NCI-H2196 treated with DMSO at 0.1 percent for 48 hours (cell line): ENCODE measurements around the gene COA5.

ENCODE experiments used
- DNase-seq: peaks from one replicate; lab custom pipeline; 2025; ENCODE audit not compliant: unreplicated experiment; lab: John Stamatoyannopoulos, UW

COA5 gene

DNA sequence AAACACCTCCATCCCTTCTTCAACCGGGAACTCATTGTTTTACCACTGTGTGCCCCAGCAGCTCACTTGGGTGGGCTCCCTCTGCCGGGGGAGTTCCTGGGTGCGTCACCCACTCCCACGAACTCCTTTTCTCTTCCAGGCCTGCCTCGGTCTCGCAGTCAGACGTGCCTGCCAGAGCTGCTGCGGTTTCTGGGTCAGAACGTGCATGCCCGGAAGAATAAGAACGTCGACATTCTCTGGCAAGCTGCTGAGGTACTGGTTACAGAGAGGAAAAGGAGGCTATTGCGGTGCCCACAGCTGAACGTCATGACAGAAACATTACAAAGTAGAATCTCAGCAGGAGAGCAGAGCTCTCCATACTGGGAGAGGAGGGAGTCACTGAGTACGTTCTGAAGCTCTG is 35.6 kb downstream of the COA5 start:
- no peak for DNase-seq

DNA sequence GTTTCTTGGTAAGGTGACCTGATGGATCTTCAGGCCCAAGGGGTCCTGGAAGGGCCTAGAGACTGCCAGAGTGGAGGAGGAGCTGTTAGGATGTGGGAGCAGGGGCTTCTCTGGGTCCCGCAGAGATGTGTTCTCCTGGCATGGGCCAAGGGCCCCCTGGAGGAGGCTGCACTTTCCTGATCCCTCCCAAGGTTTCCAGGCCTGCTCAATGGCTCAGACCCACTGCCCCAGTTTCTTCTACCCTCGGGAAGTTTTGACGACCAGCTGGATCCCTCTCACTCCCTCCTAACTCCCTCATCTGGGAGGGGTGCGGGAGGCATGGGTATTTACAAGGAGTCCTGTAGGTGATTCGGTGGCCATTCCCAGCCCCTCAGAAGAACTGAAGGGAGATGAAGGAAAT is 36.1 kb downstream of the COA5 start:
- DNase-seq = no peak

DNA sequence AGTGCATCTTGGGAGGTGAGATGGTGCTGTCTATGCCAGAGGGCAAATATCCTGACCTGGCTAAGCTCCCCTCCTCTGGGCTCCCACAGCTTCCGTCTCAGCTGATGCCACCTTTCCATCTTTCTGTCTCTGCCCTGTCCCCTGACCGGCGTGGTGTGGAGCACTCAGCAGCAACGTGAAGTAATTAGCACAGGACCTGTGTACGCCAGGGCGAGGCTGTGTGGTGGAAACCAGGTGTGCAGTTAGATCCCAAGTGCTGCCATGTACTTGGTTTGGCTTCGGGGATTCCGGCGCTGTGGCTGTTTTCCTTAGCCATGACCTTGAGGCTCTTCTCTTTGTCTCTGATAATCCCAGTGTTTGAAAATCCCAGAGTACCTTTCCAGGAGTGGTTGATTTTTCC is 36.5 kb downstream of the COA5 start:
- no peak for DNase-seq

DNA sequence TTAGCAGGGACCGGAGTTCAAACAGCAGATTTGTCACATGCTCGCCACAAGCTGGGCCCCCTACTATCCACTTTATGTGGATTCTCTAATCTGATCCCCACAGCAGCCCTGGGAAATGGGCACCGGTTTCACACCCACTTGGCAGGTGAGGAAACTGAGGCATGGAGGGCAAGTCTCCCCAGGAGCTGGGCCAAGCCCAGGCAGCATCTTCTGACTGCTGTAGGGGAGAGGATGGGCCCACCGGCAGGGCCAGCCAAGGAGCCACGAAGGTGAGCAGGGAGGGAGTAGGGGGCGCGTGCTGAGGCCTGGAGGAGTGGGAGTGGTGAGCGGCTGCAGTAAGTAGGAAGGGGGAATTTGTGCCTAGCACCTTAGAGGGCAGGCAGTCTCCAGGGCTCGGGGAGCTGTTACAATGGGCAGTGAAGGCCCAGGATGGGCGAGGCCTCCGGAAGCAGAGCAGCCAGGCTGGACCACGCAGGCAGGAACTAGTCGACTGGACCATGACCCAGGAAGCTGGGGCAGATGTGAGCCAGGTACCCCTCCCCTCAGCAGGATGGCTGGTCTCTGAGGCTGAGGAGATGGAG is 37.1 kb downstream of the COA5 start:
- no peak for DNase-seq

DNA sequence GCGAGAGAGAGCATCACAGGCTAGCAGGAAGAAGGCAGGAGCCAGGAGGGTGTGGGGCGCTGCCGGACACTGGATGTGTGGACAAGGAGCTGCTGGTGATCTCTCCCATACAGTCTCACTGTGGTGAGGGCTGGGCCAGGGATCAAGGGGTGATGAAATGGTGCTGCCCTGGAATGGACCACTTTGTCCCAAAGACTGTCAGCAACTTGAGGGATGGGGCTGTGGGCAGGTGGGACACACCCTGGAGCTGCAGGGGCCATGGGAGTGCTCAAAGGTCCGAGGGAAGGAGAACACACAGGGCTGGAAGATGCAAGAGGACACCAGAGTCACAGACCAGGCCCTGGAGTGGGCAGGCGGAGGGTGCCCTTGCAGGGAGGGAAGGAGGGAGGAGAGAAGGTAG is 38.0 kb downstream of the COA5 start:
- DNase-seq = no peak

DNA sequence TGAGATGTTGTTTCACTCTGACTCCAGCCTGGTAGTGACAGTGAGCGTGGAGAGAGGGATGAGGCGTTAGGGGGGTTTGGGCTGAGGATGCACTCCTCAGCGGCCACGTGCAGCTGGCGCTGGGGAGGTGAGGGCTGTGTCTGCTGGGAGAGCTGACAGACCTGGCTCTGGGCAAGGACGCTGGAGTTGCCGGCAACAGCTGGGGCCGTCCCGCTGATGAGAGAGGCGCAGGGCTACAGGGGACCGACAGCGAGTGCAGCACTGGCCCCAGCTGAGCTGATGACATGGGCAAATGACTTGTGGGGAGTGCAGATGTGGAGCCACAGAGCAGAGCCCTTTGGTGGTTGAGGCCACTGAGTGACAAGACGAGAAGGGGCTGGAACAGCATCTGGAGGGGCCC is 38.4 kb downstream of the COA5 start:
- no peak for DNase-seq

DNA sequence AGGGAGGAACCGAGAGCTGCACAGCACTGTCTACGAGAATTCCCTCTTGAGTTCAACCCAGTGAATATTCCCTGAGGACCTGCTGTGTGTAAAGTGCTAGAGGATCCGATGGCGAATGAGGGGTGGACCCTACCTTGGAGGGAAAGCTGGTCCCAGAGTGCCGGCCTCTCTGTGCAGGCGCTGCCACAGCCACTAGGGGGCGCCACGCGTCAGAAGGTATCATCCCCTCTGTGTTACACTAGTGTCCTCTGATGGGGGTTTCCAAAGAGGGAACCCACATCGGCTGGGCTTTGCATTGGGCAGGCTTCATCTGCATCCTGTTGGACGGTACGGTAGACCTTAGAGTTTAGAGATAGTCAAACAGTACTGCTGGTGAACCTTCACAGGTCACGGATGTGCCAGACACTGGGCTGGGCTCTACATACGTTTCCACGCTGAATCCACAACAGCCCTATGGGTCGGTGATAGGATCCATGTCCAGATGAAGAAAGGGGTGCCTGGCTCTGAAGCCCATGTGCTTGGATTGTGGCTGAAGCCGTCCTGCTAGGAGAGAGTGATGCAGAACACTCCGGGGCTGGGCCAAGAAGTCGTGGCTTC is 39.0 kb downstream of the COA5 start:
- no peak for DNase-seq

DNA sequence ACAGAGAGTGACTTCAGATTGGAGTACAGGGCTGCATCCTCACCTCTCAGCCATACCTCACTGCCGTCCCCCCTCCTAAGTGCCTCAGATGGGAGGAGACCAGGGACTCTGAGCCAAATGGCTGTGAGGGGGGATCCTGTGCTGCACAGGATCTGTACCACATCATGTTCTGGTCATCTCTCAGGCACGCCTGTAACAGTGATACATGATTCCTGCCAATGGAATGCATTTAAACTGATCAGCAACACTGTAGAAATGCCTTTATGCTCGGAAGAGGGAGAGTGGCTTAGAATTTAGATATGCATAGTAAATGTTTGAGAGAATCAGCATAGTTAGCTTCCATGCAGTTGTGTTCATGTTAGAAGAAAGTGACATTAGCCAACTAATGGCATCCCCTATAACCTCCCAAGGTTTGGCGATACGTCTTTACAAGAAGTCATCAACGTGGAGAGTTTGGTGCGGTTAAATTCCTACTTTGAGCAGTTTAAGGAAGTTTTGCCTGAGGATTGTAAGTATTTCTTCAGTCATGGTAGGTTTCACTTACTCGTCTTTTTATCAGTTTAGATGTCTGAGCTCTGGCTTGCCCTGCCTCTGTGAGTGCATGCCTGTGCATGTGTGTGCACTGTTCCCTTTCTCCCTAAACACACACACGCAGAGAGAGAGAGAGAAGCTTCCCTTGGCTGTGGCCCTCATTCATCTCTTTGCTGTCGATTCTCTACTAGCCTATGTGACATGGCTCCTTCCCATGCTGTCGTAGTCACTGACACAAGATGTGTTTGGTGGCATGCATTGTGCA is 40.0 kb downstream of the COA5 start:
- no peak for DNase-seq

DNA sequence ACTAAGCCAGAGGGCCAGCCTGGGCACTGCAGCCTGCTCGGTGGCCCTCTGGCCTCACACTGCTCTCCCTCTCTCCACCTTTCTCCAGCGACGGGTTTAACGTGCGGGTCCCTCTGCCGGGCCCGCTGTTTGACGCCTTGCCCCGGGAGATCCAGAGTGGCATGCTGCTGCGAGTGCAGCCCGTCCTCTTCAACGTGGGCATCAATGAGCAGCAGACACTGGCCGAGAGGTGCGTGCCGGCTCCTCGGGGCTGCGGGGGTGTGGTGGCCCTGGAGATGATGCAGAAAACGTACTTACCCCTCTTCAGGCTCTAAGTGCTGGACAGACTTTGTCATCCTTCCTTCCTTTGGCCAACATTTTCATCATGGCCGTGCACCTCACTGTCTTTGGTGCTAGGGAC is 42.4 kb downstream of the COA5 start:
- no peak for DNase-seq

DNA sequence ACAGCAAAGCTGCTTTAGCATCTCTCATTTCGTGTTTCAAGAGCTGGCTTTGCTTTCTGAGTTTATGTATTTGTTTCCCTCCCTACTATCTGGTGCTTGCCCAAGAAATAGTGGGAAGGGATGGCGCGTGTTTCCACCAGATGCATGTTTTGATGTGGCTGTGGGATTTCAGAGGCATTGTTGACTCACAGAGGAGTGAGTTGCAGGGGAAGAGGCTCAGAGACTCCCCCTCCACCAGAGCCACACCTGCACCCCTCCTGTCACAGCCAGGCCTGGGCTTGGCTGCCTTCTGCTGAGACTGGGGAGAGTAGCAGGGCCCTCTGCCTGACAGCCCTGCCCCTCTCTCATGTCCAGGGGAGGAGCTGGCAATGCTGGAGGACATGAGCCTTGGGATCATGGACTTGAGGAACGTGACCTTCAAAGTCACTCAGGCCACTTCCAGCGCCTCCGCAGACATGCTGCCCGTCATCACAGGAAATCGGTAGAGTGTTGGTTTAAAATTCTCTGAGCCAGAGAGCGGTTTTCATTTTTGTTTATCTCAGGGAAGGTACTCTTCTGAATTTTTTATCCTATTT is 42.9 kb downstream of the COA5 start:
- no peak for DNase-seq

DNA sequence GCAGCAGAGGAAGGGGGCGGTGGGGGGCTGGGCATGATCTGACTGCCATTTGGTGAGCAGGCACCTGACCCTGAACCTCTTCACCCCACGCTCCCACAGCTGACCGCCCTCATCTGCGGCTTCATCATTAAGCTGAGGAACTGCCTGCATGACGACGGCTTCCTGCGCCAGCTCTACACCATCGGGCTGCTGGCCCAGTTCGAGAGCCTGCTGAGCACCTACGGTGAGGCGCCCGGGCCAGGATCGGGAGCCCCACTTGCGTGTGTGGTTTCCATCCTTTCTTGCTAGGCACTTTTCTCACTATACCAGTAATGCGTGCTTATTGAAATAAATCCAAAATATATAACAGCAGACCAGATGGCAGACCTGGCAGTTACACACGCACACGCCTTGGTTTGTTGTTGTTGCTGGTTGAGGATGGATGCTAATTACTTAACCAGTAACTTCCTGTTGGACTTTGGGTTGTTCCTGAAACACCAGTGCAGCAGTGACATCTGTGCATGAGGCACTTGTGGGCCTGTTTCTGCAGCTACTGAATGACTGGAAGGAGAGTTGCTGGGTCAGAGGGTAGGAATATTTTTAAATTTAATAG is 43.7 kb downstream of the COA5 start:
- DNase-seq = no peak

DNA sequence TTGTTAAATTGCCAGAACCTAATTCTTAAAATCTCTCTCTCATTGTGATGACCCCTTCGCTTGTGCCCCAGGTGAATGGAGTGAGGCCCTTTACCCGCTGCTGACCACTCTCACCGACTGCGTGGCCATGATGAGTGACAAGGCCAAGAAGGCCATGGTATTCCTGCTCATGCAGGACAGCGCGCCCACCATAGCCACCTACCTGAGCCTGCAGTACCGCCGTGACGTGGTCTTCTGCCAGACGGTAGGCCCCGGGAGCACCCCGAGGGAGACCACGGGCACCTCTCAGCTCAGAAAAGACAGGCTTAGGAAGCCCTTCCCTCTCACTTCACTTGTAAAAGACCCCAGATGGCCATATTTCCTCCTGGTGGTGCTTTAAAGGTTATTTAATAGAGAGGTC is 44.9 kb downstream of the COA5 start:
- DNase-seq = no peak

DNA sequence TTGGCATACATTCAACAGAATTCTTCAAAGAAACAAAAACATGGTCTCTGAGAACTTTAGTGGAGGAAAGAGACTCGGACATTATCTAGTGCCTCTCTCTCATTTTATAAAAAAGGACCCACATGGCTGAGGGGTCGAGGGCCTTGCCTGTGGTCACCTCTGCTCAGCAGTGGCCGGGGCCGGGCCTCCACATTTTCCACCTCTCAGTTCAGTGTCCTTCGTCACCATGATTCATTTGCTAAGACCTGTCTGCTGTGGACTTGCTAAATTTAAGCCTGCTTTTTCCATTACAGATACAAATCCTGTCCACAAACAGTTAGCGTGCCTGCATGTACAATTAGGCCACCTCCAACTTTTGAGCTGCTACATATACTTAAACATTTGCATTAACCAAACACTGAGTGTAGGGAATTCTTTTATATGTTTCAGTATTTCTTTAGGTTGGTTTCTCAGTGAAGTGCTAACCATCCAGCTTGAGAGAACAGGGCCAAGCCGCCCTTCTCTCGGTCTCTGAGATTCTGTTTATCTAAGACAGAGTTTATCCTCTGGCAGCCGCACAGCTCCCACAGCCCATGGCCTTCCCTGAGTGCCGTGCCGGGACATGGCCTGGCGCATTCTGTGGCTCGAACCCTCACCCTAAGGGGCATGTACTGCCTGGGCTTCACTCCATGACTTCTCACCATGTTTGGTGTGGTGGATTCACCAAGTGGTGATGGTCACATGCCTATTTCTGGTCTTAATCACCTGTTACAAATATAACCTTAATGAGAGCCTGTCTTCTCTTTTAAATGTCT is 46.2 kb downstream of the COA5 start:
- no peak for DNase-seq

DNA sequence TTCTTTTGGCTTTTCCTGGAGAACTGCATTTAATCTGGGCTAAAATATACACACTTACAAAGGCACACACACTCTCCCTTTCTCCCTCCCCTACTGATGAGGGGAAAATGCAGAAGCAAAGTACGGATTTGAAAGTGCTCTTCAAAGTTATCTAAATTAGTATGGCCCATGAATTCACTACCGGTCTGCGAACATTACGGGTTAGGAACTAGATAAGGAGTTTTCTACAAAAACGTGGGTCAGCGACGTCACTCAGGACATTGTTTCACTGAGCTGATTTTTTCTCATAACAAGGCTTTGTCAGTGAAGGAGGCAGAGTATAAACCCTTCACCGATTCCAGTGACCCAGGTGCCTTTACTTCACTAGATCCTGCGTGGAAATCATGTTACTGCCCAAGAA is 47.3 kb downstream of the COA5 start:
- no peak for DNase-seq

DNA sequence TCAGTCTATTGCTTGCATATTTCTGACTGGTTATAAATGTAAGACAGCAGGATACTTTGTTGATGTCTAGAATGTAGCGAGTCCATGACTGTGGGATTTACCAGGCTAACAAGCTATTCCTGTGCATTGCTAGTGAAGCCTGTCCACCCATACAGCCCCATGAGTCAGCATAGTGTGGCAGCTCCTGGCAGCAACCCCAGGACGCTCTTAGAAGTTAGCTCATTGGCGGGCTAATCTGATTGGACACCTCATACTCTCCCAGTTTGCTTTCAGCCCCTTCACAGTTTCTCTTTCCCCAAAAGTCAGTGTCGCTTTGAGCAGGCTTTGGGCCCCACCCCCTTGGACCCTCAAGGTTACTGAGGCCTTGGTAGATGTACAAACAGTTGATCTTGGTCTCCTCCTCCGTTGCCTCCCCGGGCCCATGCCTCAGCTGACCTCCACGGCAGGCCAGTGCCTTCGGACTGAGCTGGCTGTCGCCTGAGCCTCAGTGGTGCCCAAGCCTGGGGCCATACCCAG is 48.0 kb downstream of the COA5 start:
- no peak for DNase-seq

DNA sequence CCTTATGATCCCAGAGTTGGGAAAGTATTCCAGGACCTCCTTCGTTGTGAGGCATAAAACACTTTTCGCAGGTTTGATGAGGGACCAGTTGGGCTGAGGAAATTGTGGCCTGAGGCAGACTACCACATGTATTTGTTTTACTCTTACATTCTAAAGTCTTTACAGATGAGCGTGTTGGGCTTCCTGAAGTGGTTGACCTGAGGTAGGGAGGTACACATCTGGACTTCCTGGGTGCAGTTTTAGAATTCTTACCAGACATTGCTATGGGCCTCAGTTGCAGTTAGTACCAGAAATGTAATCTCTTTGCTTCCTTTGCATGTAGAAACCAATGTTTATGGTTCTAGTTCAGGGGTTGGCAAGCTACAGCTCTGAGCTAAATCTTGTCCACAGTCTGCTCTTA is 48.7 kb downstream of the COA5 start:
- DNase-seq = no peak

DNA sequence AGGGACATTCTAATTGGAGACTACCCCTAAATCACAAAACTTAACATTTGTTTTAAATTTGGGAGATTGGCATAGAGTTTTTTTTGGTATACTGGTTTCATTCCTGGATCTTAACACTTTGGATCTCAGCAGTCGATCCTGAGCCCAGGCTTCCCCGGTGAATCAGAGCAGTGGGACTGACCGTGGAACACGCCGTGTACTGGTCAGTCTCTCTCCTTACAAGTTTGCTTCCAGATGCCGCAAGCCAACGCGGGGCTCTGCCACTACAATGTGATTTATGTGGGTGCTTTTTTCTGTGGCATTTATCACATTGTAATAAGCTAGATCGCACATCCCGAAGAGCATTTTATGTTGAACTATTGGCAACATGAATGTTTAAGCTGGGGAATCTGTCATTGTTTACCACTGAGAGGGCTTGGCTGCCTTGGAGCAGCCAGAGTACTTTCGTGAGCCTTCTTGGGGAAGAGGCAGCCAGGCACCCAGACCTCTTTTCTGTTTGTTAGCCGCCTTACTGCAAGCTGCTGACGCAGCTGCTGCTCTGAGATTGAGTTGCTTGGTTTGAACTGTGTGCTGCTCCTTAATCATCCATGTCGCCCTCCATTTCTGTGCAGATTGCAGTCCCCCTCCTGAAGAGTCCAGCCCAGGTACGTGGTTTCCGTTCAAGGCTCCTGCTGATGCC is 49.3 kb downstream of the COA5 start:
- DNase-seq = no peak

DNA sequence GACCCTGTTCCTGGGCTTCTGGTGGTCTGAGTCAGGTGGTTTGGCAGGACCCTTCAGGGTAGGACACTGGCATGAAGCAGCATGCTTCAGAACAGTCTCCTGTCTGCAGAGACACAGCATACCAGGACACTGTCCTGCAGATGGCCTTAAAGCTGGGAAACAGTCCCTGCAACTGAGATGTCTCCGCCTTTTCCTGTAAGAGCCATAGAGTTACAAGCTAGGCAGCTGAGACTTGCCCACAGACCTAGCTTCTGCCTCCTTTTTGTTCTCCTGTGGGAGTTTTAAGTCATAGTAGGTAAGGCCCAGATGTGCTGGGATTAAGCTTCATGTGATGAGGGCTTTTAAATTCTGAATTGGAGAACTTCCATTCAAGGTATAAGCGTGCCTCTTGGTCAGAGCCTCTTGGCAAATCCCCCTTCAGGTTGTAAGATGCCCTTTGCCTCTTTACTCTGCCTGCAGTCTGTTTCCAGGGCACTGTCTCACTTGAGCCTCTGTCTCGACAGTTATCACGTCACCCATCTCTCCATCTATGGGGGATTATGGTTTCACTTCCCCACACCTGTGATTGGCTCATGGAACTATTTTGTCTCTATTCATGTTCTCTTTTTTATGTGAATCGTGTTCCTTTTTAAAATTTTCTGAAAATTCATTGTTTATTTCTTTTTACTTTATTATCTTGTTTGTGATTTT is 51.8 kb downstream of the COA5 start:
- DNase-seq = no peak

DNA sequence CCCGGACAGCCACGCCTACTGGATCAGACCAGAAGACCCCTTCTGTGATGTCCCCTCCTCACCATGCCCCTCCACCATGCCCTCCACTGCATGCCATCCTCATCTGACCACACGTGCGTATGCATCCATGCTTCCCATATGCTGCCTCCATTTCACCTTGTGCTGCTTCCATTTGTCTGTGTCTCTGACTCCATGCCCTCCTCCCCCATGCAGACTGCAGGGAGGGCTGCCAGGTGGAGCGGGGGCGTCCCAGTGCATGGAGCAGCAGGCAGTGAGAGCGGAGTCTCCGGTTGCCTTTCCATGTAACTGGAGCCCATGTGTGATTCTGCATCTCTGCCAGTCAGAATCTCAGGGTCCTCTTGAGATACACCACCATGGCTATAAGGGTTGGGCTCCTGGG is 52.6 kb downstream of the COA5 start:
- DNase-seq = no peak
